HG02938 (cell line): ENCODE results near the gene EDN1.
"Not testable (repeated sequence)": the region's sequence is repeated elsewhere in the genome, so short reads cannot be mapped to it uniquely, and the experiment has no call there.

Experiments
- ATAC-seq: cut with Tn5 transposase; IDR thresholded peaks from one replicate; pipeline ENCODE4 v1.9.1; 2021; ENCODE audit warnings: mild to moderate bottlenecking, moderate library complexity; ENCODE audit not compliant: unreplicated experiment

The EDN1 gene

DNA sequence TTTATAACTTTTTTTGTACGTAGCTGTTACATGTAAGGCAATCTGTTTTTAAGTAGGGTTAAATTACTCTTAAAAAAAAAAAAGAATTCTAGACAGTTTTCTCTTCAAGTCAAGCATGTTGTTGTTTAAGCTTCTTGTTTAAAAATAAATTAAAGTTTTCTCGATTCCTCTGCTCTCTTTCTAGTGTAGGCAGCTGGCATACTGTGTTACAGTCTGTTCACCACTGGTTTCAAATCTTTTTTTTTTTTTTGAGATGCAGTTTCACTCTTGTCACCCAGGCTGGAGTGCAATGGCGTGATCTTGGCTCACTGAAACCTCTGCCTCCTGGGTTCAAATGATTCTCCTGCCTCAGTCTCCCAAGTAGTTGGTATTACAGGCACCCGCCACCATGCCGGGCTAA is 29.9 kb downstream of the EDN1 start:
- ATAC-seq, result not testable (repeated sequence)

DNA sequence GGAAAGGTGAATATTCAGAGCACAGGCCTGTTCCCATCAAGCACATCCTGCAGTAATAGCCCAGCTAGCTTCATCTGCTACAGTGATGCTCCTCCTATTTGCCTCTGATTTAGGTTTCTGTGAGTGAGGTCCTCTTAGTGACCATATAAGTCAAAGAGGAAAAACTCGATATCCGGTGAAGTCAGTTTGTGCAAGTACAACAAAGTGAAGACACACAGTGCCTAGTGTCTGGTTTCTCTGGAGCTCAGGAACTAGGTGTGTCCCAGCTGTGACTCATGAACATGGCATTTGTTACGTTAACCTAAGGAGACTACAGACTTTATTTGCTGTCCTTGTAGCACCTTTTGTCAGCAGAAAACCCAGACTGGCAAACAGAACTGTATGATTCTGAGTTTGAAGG is 33.9 kb downstream of the EDN1 start:
- no peak for ATAC-seq

DNA sequence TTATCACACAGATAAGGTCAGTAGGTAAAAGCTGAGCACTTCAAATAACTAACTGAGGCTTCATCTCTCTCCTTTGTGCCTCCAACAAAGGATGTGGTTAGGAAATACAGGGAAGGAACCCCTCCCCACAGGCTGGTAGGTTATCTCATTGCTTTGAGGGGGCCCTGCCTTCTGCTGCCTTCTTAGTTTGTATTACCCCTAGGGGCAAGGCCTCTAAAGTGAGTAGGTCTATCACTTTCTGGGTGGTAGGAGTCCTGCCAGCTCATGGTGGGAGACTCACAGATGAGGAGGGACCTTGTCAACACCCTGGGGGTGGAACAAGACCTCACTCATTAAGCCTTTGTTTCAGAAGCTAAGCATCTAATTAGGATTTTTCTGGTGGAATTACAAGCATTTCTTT is 34.6 kb downstream of the EDN1 start:
- no peak for ATAC-seq

DNA sequence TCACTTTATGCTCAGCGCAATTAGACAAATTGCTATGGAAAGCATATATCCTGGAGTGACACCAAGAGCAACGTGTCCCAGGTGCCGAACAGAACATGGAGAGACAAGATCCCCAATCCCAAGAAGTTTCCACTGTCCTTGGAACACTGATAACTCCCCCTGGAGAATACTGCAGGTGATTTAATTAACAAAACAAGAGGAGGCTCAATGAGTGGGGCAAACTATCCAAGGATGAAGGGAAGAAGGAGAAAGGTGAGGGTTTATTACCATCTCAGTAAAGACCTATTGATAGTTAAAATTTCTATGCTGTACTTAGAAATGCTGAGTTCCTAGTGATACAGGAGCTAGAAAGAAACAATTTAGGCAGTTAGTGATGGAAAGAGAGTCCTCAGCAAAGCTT is 35.7 kb downstream of the EDN1 start:
- no peak for ATAC-seq

DNA sequence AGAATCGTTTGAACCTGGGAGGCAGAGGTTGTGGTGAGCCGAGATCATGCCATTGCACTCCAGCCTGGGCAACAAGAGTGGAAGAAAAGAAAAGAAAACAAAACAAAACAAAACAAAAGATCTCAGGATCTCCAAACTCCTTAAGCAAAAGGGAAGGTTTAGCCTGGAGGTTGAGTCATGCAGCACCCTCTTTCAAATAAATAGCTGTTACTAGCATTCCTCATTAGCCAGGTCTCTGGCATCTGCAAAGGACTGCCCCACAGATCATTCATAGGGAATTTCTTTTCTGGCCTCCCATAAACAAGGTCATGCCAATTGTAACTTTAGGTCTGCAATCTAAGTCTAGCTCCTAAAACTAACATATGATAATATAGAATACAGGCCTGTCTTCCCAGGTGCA is 37.2 kb downstream of the EDN1 start:
- no peak for ATAC-seq

DNA sequence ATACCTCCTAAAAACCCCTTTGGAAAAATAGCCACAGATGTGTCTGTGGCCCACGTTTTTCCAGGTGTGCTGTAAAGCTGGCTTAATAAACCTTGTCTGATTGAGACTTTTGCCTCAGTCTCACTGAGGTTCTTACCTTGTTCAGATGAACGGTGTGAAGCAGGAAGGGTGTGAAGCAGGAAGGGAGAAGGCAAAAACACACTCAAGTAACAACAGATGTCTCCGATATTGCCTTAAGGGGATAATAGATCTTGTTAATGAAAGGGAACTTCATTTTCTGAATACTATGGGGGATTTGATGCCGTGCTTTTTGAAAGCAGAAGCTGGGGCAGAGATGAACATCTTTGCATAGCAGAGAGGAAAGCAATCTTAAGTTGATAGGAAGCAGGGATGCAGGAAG is 37.8 kb downstream of the EDN1 start:
- ATAC-seq, result no peak

DNA sequence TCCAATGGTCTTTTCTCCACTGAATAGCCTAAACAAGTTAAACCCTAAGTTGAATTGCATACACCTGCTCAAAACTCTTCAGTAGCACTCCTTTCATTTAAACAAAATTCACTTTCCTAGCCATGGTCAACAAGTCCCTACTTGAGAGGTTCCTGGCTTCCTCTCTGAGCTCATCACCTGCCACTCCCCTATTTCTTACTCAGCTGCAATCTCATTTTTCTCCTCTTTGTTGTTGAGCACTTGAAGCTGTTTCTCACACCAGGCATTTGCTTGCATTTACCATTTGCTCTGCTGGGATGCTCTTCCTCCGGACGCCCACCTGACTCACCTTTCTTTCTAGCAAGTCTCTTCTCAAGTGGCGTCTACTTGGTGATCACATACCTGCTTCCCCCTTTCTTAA is 38.5 kb downstream of the EDN1 start:
- no peak for ATAC-seq

DNA sequence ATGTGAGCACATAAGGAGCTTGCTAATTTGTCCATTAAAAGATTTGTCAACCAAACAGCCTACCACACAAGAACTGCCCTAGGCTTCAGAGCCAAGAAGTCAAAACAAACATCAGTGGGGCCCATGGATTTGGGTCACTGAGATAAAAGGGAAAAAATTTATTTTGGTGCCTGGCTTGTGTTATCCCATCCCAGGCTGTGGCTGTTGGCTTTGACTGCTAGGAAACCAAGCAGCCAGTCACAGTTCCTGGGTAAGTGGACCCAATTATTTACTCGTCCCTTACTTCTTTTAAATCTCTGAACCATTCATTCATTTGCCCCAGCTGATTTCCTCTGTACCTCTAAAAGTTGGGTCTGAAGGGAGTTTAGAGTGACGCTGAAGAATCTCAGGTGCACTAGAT is 41.3 kb downstream of the EDN1 start:
- ATAC-seq, result no peak

DNA sequence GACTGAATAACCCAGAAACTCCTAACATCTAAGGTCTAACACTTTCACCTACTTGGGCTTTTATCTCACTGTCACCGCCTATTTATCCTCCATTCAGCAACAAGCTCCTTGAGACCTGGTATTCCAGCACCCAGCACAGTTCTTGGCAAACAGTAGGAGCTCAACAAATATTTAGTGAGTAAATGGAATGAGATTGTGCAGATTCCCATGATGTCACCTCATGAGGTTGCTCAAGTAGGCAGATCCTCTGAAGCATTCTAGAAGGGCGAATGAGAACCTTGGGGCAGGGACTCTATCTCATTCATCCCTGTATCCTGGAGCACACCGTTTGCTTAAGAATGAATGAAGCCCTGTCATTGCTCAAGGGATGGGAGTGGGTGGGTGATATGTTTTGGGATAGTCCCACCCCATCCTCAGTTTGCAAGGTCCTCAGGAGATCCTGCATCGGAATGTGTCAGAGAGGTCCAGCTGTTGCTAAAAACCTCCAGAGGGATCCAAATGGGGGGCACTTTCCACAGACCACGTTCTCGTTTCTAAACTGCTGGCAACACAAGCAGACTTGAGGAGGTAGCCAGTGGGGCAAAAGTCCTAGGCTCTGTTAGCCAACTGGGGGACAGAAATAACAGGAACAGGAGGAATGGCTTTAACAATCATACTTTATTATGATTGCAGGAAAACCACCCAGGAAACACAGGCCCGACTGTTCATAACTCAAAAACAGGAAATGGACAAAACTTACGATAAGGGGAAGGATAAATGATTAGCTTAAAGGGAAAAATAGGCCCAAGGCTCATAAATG is 42.0 kb downstream of the EDN1 start:
- no peak for ATAC-seq

DNA sequence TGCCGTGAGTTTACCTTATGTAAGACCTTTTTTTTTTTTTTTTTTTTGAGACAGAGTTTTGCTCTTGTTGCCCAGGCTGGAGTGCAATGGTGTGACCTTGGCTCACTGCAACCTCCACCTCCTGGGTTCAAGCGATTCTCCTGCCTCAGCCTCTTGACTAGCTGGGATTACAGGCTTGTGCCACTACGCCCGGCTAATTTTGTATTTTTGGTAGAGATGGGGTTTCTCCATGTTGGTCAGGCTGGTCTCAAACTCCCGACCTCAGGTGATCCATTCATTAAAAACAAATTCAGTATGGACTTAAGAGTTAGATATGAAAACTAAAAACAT is 42.6 kb downstream of the EDN1 start:
- ATAC-seq, result not testable (repeated sequence)

DNA sequence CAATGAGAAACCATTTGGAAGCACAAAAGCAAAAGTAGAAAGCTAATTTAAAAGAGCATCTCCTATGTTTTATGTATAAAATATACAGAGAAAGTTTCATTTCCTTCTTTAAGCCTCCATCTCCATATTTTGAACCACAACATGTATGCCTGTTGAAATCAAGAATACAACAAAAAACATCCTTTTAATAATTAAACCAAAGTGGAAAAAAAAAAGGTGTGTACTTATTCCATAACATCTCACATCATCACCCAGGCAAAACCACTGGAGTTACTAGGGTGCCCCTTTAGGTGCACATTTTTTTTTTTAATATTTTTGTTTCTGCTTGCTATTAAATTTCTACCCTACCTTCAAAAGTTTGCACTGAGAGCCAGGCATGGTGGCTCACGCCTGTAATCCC is 43.0 kb downstream of the EDN1 start:
- no peak for ATAC-seq

DNA sequence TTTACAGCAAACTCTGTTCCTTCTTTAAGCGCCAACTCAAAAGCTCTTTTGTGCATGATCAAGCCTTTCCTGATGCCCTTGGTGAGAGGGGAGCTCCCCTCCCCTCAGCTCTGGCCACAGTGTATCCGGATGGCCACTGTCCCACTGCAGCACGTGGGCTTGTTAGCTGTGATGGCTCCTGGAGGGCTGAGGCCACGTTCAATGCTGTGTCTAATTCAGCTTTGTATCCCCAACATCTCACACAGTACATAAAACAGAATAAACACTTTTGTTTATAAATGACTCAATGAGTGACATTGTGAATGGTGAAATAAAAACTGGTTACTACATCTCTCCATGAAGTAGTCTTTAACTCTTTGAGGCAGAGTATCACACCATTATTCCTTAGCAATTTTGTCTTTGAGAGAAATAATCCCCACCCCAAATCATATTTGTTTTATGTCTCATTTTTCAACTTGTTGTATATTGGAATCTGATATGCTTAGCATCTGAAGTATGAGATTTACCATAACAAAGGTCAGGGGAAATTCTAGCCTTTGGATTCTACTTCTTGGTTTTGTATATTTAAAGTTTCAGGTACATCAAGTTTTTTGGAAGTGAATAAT is 44.5 kb downstream of the EDN1 start:
- ATAC-seq, result no peak

DNA sequence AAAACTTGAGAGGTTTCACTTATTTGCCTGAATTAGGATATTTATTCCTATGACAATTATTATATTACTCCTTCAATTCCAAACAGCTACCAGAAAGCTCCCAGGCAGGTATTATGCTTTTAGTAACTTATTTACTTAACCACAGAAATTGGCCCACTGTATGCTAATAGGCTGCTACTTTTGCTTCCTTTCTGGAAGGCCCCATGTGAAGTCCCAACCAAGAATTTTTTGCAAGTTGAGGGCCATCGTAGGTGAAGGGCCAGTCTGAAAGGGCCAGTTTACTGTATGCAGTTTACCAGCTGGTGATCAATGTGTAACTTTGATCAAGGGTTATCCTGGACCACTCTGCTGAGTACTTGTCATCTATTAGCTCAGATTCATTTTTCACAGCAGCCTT is 45.0 kb downstream of the EDN1 start:
- ATAC-seq, result no peak

DNA sequence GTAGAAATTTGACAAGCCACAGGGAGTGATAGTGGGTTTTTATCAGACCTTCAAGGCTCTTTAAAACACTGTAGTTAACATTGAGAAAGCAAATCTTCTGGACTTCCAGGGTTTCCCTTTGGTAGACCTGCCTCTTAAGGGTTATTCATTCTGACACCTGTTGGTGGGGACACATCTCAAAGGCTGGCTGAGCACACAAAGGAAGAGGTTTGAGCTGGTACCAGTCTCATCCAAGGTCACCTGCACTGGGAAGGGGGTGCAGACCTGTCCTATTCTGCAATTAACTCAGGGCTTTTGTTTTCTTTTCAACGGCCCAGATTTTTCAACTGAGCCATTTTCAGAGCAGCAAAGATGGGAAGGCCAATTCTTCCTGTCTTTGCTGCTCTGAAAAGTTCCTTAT is 45.6 kb downstream of the EDN1 start:
- no peak for ATAC-seq

DNA sequence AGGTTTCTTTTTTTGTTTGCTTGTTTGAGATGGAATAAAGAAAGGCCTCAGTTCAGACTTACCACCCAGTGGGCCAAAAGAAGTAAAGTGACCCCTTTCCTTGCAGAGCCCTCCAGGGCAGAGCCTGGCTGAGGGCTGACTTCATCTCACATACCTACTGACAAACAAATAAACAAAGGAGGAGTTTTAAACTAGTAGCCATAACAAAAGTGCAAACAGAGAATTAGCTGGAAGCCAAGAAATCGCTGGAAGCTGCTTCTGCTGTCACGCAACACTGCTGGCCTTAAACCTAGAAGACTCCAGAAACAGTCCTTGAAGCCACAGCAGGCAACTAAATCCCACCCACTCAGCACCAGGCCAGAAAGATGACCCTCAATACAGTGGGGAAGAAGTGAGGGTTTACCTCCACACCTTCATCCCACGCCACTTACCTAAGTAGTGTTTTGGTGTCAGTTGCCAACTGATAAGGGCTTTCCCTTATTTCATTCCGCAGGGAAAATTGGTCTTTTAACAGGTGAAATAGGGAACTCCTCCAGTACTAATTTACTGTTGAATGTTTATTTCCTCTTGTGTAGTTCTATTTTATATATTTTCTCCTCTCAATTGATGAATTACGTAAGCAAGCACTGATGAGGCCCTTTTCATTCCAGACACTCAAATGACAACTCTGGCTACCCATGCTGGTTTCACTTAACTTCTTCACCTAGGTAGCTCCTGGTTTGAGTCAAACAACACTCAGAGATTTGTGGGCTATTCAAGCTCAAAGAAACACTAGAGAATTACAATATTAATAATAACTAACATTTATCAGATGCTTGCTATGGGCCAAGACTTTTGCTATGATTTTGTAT is 46.2 kb downstream of the EDN1 start:
- ATAC-seq, result peak; percentile 47

DNA sequence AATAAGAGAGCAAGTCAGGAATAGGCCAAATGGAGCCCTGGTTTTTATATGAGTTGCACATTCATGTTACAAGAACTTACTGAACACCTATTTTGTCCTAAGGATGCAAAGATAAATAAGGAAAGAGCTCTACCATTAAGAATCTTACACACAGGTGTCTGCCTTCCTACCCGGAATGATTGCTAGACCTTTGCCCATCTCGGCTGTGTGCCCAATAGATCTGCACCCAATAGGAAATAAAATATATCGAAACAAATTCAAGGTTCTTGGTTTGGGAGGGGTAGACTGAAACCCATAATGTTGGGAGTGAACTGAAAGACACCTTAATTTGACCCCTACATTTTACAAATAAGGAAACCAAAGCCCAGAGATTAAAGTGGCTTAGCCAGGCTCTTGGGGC is 48.9 kb downstream of the EDN1 start:
- no peak for ATAC-seq

DNA sequence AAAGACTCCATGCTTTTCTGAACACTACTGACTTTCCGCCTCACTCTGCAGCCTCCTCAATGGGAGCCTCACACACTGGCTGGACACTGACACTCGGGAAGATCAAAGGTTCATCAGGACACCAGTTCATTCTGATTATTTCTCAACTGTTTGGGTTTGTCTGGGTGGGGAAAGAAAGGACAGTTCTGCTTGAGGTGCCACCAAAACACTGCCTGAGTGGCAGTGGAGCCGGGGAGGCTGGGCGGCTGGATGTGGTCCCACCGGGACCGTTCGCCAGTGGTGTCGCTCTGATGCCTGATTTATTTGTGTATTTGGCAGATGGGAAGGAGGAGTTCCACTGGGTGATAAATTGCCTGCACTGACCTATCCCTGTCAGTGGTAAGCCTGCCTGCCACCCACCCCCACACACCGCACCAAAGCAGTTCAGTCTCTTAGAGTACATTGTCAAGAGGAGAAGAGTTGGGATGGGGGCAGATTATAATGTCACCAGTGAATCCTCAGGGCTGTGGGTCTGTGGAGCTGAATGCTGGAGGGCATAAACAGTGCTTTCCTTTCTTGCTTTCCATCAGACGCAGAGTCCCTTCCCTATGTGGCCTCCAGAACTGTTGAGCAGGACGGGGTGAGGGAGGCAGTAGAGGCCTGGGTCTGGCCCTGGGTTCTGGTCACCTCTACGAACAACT is 49.8 kb downstream of the EDN1 start:
- no peak for ATAC-seq

DNA sequence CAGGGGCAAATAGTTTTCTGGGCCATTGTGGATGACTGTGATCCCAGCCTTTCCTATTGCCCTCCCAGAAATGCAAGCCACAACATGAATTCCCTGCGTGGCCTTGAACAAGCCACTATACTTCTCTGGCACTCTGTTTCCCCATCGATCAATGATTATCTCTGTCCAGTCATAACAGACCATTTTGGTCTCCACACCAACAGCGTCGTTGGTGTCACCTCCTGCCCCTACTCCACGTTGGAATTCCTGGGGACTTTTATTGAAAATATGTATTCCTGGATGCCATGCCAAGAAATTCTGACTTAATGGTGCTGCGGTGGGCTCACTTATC is 50.3 kb downstream of the EDN1 start:
- no peak for ATAC-seq

DNA sequence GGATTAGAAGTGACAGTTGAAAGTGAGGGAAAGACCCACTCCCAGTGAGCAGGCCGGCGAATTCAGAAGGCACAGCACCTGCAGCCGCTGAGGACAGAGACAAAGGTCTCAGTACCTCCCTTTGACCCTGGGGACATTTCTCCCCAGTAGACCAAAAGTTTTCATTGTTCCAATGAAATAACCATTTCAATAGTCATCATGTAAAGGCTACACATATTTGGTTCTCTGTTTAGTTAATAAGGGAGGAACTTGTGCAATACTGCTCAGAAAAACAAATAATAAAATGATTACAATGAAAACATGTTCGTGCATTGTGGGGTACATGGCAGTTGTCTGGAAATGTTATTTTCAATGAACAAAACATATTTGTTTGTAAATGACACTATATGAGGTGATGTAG is 52.5 kb downstream of the EDN1 start:
- no peak for ATAC-seq

DNA sequence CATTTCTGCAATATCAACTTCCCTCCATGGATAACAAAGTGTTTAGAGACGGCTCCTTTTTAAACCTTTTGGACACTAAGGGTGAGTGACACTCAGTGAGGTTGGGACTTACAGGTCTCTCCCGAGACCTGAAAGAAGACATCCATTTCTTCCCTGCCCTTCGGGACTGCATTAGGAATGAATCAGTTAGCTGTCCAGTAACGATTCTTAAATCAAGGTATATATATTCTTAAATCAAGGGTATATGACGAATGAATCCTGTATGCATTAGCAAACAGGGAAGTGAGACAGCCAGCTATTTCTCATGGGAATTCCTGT is 52.9 kb downstream of the EDN1 start:
- ATAC-seq, result no peak

DNA sequence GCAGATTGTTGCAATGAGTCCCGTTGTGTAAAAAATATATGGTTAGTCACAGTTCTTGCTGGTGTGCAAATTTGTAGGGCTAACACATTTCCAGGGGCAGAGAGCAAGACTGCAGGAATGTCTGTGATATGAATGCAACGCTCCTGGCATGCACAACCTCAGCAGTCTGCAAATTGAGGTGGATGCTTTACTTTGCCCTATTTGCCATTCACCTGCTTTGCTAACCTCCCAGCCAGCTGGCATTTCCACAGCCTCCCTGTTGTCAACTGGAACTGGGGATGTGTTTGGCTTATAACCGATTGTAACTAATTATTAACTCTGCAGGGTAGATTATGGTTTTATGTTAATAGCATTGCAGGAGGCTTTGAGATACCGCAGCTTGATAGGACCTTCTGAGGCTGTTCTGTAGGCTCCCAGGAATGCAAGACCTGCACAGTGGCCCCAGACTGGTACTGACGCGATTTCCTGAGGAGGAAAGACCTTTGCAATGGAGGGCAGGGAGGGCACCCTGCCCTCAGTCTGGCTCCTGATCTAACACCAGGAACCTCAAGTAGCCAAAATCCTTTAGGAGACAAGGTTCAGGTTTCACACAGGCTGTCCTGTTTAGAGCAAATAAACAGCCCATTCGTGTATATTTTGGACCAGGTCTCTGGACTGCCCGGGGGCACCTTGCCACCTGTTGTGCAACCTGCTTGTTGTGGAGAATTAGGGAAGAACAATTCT is 53.4 kb downstream of the EDN1 start:
- ATAC-seq, result no peak
